Measurements from ENCODE around the gene RNF123.

Gene RNF123

GRCh38 chr3:49659756-49660155 lies 29.6 kb upstream of the RNF123 start:
- ATAC-seq, result no peak
- TF ChIP-seq OSR1 (CRISPR knock-in tag; IDR thresholded peaks at IDR 0.05), result no peak
- no peak for TF ChIP-seq ARNTL (CRISPR knock-in tag; IDR thresholded peaks at IDR 0.05; ENCODE audit: borderline replicate concordance, low read depth)
- TF ChIP-seq TOX (CRISPR knock-in tag; IDR thresholded peaks at IDR 0.05; ENCODE audit: borderline replicate concordance), result no peak
- no peak for TF ChIP-seq ZFP30 (CRISPR knock-in tag; IDR thresholded peaks at IDR 0.05)
- no peak for TF ChIP-seq ISL1 (CRISPR knock-in tag; IDR thresholded peaks at IDR 0.05)
- TF ChIP-seq PPARA (CRISPR knock-in tag; IDR thresholded peaks at IDR 0.05; ENCODE audit: borderline replicate concordance), result no peak
- no peak for TF ChIP-seq PATZ1 (CRISPR knock-in tag; IDR thresholded peaks at IDR 0.05; ENCODE audit: borderline replicate concordance)
- no peak for TF ChIP-seq TSHZ2 (CRISPR knock-in tag; IDR thresholded peaks at IDR 0.05)
- no peak for TF ChIP-seq BACH2 (CRISPR knock-in tag; IDR thresholded peaks at IDR 0.05; ENCODE audit: borderline replicate concordance)
- TF ChIP-seq SNAI2 (CRISPR knock-in tag; IDR thresholded peaks at IDR 0.05), result no peak
- no peak for TF ChIP-seq ZNF565 (CRISPR knock-in tag; conservative IDR thresholded peaks at IDR 0.05; ENCODE audit: low read depth)
- no peak for TF ChIP-seq ZC3H10 (CRISPR knock-in tag; IDR thresholded peaks at IDR 0.05)
- no peak for TF ChIP-seq RARB (CRISPR knock-in tag; IDR thresholded peaks at IDR 0.05)
- no peak for TF ChIP-seq ZNF70 (CRISPR knock-in tag; IDR thresholded peaks at IDR 0.05)
- TF ChIP-seq TCF4 (CRISPR knock-in tag; IDR thresholded peaks at IDR 0.05; ENCODE audit: borderline replicate concordance), result no peak
- TF ChIP-seq GLIS3 (CRISPR knock-in tag; IDR thresholded peaks at IDR 0.05), result no peak
- no peak for TF ChIP-seq ZNF8 (CRISPR knock-in tag; IDR thresholded peaks at IDR 0.05)
- TF ChIP-seq CSDC2 (CRISPR knock-in tag; IDR thresholded peaks at IDR 0.05), result no peak
- no peak for TF ChIP-seq CSRNP3 (CRISPR knock-in tag; IDR thresholded peaks at IDR 0.05)
- TF ChIP-seq ZFP3 (CRISPR knock-in tag; IDR thresholded peaks at IDR 0.05), result no peak

DNA sequence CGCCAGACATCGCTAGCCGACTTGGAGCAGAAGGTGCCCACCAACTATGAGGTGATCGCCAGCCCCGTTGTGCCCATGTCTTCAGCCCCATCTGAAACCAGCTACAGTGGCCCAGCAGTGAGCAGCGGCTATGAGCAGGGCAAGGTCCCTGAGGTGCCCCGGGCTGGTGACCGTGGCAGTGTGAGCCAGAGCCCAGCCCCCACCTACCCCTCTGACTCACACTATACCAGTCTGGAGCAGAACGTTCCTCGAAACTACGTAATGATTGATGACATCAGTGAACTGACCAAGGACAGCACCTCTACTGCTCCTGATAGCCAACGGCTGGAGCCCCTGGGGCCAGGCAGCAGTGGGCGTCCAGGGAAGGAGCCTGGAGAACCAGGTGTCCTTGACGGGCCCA lies 28.1 kb upstream of the RNF123 start:
- TF ChIP-seq GLIS3 (CRISPR knock-in tag; IDR thresholded peaks at IDR 0.05) (no peak), ARNTL (CRISPR knock-in tag; IDR thresholded peaks at IDR 0.05; ENCODE audit: borderline replicate concordance, low read depth) (no peak), ISL1 (CRISPR knock-in tag; IDR thresholded peaks at IDR 0.05) (no peak), TCF4 (CRISPR knock-in tag; IDR thresholded peaks at IDR 0.05; ENCODE audit: borderline replicate concordance) (no peak), CSDC2 (CRISPR knock-in tag; IDR thresholded peaks at IDR 0.05) (no peak), ESRRG (CRISPR knock-in tag; IDR thresholded peaks at IDR 0.05) (no peak), SNAI2 (CRISPR knock-in tag; IDR thresholded peaks at IDR 0.05) (no peak), ZFP30 (CRISPR knock-in tag; IDR thresholded peaks at IDR 0.05) (no peak), ZFP3 (CRISPR knock-in tag; IDR thresholded peaks at IDR 0.05) (no peak), TOX (CRISPR knock-in tag; IDR thresholded peaks at IDR 0.05; ENCODE audit: borderline replicate concordance) (no peak), PPARA (CRISPR knock-in tag; IDR thresholded peaks at IDR 0.05; ENCODE audit: borderline replicate concordance) (no peak), BACH2 (CRISPR knock-in tag; IDR thresholded peaks at IDR 0.05; ENCODE audit: borderline replicate concordance) (no peak), ZNF8 (CRISPR knock-in tag; IDR thresholded peaks at IDR 0.05) (no peak), OSR1 (CRISPR knock-in tag; IDR thresholded peaks at IDR 0.05) (no peak)
- TF ChIP-seq, protein P1, sequence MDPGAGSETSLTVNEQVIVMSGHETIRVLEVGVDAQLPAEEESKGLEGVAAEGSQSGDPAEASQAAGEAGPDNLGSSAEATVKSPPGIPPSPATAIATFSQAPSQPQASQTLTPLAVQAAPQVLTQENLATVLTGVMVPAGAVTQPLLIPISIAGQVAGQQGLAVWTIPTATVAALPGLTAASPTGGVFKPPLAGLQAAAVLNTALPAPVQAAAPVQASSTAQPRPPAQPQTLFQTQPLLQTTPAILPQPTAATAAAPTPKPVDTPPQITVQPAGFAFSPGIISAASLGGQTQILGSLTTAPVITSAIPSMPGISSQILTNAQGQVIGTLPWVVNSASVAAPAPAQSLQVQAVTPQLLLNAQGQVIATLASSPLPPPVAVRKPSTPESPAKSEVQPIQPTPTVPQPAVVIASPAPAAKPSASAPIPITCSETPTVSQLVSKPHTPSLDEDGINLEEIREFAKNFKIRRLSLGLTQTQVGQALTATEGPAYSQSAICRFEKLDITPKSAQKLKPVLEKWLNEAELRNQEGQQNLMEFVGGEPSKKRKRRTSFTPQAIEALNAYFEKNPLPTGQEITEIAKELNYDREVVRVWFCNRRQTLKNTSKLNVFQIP (CRISPR knock-in tag; IDR thresholded peaks at IDR 0.05; ENCODE audit: borderline replicate concordance, low read depth), result no peak
- ATAC-seq, result no peak

DNA sequence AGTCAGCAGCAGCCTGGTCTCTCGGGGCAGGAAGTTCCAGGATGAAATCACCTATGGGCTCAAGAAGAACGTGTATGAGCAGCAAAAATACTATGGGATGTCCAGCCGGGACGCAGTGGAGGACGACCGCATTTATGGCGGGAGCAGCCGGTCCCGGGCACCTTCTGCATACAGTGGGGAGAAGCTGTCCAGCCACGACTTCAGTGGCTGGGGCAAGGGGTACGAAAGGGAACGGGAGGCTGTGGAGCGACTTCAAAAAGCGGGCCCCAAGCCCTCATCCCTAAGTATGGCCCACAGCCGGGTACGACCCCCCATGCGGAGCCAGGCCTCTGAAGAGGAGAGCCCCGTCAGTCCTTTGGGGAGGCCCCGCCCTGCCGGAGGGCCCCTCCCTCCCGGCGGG lies 27.3 kb upstream of the RNF123 start:
- ATAC-seq, result no peak
- TF ChIP-seq ISL1 (CRISPR knock-in tag; IDR thresholded peaks at IDR 0.05) (no peak), GLIS3 (CRISPR knock-in tag; IDR thresholded peaks at IDR 0.05) (no peak), ZFP30 (CRISPR knock-in tag; IDR thresholded peaks at IDR 0.05) (no peak), TSHZ2 (CRISPR knock-in tag; IDR thresholded peaks at IDR 0.05) (no peak), PATZ1 (CRISPR knock-in tag; IDR thresholded peaks at IDR 0.05; ENCODE audit: borderline replicate concordance) (no peak), OSR1 (CRISPR knock-in tag; IDR thresholded peaks at IDR 0.05) (no peak), SNAI2 (CRISPR knock-in tag; IDR thresholded peaks at IDR 0.05) (no peak), ESRRG (CRISPR knock-in tag; IDR thresholded peaks at IDR 0.05) (no peak), ZNF70 (CRISPR knock-in tag; IDR thresholded peaks at IDR 0.05) (no peak)
- TF ChIP-seq, protein P2, sequence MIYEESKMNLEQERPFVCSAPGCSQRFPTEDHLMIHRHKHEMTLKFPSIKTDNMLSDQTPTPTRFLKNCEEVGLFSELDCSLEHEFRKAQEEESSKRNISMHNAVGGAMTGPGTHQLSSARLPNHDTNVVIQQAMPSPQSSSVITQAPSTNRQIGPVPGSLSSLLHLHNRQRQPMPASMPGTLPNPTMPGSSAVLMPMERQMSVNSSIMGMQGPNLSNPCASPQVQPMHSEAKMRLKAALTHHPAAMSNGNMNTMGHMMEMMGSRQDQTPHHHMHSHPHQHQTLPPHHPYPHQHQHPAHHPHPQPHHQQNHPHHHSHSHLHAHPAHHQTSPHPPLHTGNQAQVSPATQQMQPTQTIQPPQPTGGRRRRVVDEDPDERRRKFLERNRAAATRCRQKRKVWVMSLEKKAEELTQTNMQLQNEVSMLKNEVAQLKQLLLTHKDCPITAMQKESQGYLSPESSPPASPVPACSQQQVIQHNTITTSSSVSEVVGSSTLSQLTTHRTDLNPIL (CRISPR knock-in tag; IDR thresholded peaks at IDR 0.05; ENCODE audit: low read depth), result no peak
